Spleen (tissue), 11 donors: ENCODE measurements around the gene ABLIM3. TPM values are rescaled to one million over a fixed set of nuclear protein-coding genes. Genes with fewer than 3 reads are reported as not detected.

Source experiments
- DNase-seq: peaks from one replicate; pipeline ENCODE4 v3.0.0-alpha.2; 2020
- H3K27ac ChIP-seq, 8 donors: fragments of 200-600 bp; sonication (generic) in 7 of 8; 1 replicate in 4 of 8; 2 replicates in 4 of 8; pipeline versions ENCODE4 v1.5.0 to v1.8.0; 2016 to 2021; ENCODE audit warnings: inconsistent platforms in 4 of 8, mild to moderate bottlenecking in 4 of 8, moderate library complexity in 1 of 8
- H3K27me3 ChIP-seq, 7 donors: fragments of 200-600 bp; sonication (generic) in 6 of 7; replicated peaks in 1 of 7; 1 replicate in 4 of 7; 2 replicates in 3 of 7; pipeline versions ENCODE4 v1.5.0 to v1.8.0; 2016 to 2021; ENCODE audit warnings: inconsistent platforms in 3 of 7, mild to moderate bottlenecking in 1 of 7
- H3K36me3 ChIP-seq, 6 donors: fragments of 200-600 bp; sonication (generic) in 5 of 6; 1 replicate in 4 of 6; 2 replicates in 2 of 6; pipeline versions ENCODE4 v1.5.0 to v1.8.0; 2016 to 2021; ENCODE audit warnings: inconsistent platforms in 2 of 6
- H3K4me1 ChIP-seq, 6 donors: fragments of 200-600 bp; sonication (generic) in 5 of 6; 1 replicate in 3 of 6; 2 replicates in 3 of 6; pipeline versions ENCODE4 v1.5.0 to v1.8.0; 2016 to 2021; ENCODE audit warnings: inconsistent platforms in 3 of 6
- H3K4me3 ChIP-seq, 8 donors: fragments of 200-600 bp; sonication (generic) in 7 of 8; 1 replicate in 4 of 8; 2 replicates in 4 of 8; pipeline versions ENCODE4 v1.5.0 to v1.8.0; 2016 to 2021; ENCODE audit warnings: inconsistent platforms in 4 of 8, mild to moderate bottlenecking in 4 of 8, moderate library complexity in 2 of 8
- H3K9me3 ChIP-seq, 8 donors: fragments of 200-600 bp; sonication (generic) in 7 of 8; 1 replicate in 4 of 8; 2 replicates in 4 of 8; pipeline versions ENCODE4 v1.5.0 to v1.8.0; 2016 to 2021; ENCODE audit warnings: inconsistent platforms in 4 of 8
- POLR2A ChIP-seq, 3 donors: fragments of 450-650 bp; IDR thresholded peaks; one replicate each; pipeline ENCODE4 v1.5.1; 2017; ENCODE audit warnings: antibody characterized with exemption in 3 of 3, mild to moderate bottlenecking in 1 of 3
- POLR2AphosphoS5 ChIP-seq, 3 donors: sonication (generic); formaldehyde crosslinking; IDR thresholded peaks; one replicate each; pipeline ENCODE4 v1.5.1; 2017; ENCODE audit warnings: antibody characterized with exemption in 3 of 3
- WGBS, 5 donors: extraction: QIAGEN DNeasy Blood & Tissue Kit in 3 of 5; methylation state at CpG; one replicate each; pipeline versions ENCODE4 v1.1.5 to v1.1.7; 2013 to 2018; 5-methylcytosine and 5-hydroxymethylcytosine counted together
- intact Hi-C: fragments of 100-400 bp; cut with DNase I; formaldehyde crosslinking; loops from one replicate; pipeline ENCODE4 v1.15.0; 2023; ENCODE audit warnings: low total_unique reads
- polyA plus RNA-seq, 3 donors: library from polyadenylated mRNA; stranded (reverse); fragments of 200-250 nt; gene quantifications; one replicate each; pipeline ENCODE4 v1.2.1, GENCODE V29; 2013
- total RNA-seq, 7 donors: library from RNA; depleted of rRNA in 3 of 7; stranded (reverse); fragments of >200 nt in 3 of 7; fragmentation: NEBNext Ultra II Directional in 4 of 7; extraction: Animal tissue kit (Norgen Biotek cat#: 25700) in 4 of 7; gene quantifications; one replicate each; pipeline versions ENCODE4 v1.1.0 to v1.2.1, GENCODE V29; 2016 to 2021
- TF ChIP-seq, protein P1 (sequence below), 11 experiments: fragments of 200-600 bp in 7 of 11; fragments of 450-650 bp in 4 of 11; sonication (generic) in 4 of 11; IDR thresholded peaks in 8 of 11; conservative IDR thresholded peaks in 3 of 11; 1 replicate in 7 of 11; 2 replicates in 4 of 11; pipeline versions ENCODE4 v1.4.0 to v1.8.0; 2016 to 2021; ENCODE audit warnings: antibody characterized with exemption in 11 of 11, inconsistent platforms in 4 of 11, mild to moderate bottlenecking in 1 of 11
- donor health status: healthy with polysubstance abuse.
- donor health status: DM: no; HTN: no; CAD: no; lungs with moderate emphysema.
- donor health status: DM: no; HTN: no; CAD: no.
- donor health status: Bipolar disorder and iron deficiency.
- donor health status: healthy.
- donor health status: DM: no; HTN: no; CAD: no.
- donor health status: DM: yes; HTN: yes; CAD: no.

Gene ABLIM3
- total and polyA plus RNA-seq, 10 donors, result 3.3 to 32.9 (median 13.6) TPM

- Histone ChIP-seq H3K27ac (peak overlapping the region in 1 of 8 donors; percentile 10), H3K4me3 (no peak overlapping the region), H3K9me3 (no peaks in the 10 kb centered on the region), H3K4me1 (peaks cover 4 to 47% (median 25%) of the 10 kb centered on the region in 6 donors), H3K27me3 (peaks cover 0 to 20% (median 0%) of the 10 kb centered on the region in 7 donors), H3K36me3 (no peaks in the 10 kb centered on the region)
- WGBS, 5 donors, result 72 to 87% (median 79%) methylated on average over 2 of the region's 2 CpGs
- intact Hi-C loops, result no loop called here
- DNase-seq, result no peak
- TF ChIP-seq POLR2AphosphoS5 (IDR thresholded peaks at IDR 0.05) (peak in 1 of 3 donors; percentile 25), POLR2A (IDR thresholded peaks at IDR 0.05) (no peak)
- TF ChIP-seq, protein P1, sequence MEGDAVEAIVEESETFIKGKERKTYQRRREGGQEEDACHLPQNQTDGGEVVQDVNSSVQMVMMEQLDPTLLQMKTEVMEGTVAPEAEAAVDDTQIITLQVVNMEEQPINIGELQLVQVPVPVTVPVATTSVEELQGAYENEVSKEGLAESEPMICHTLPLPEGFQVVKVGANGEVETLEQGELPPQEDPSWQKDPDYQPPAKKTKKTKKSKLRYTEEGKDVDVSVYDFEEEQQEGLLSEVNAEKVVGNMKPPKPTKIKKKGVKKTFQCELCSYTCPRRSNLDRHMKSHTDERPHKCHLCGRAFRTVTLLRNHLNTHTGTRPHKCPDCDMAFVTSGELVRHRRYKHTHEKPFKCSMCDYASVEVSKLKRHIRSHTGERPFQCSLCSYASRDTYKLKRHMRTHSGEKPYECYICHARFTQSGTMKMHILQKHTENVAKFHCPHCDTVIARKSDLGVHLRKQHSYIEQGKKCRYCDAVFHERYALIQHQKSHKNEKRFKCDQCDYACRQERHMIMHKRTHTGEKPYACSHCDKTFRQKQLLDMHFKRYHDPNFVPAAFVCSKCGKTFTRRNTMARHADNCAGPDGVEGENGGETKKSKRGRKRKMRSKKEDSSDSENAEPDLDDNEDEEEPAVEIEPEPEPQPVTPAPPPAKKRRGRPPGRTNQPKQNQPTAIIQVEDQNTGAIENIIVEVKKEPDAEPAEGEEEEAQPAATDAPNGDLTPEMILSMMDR (IDR thresholded peaks at IDR 0.05 in 8 of 11, conservative IDR thresholded peaks at IDR 0.05 in 3 of 11), result no peak
These were observed 11.0 kb downstream of the ABLIM3 start for GRCh38 chr5:149152317-149152746.

DNA sequence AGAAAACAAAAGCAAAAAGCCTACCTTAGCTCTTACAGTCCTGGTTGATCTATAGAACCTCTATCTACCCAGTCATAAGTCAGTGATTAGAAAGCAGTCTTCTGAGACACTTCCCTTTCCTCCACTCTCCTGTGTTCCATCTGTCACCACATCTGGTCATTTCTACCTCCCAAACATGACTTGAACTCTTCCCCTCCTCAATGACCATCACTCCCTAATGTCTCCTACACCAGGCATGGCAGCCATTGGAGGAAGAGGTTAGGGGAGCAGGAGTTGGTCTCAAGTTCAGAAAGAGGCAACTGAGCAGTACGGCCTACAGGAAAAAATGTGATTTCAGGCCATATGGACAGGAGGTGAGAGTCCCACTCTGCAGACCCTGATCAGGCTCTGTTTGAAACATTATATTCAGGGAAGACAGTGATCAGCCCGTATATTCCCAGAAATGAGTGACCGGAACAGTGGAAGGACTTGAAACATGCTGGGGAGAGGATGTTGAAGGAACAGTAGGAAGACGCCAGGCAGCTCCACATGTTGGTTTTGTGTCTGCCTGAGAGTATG, 12.0 kb downstream of the ABLIM3 start:
- Histone ChIP-seq H3K4me1 (peaks cover 4 to 47% (median 25%) of the 10 kb centered on the region in 6 donors), H3K36me3 (no peaks in the 10 kb centered on the region), H3K4me3 (no peak overlapping the region), H3K9me3 (no peaks in the 10 kb centered on the region), H3K27me3 (peaks cover 0 to 20% (median 0%) of the 10 kb centered on the region in 7 donors), H3K27ac (peak overlapping the region in 1 of 8 donors; percentile 8)
- DNase-seq, result no peak
- WGBS, 5 donors, result 84 to 96% (median 90%) methylated on average over 4 of the region's 4 CpGs
- TF ChIP-seq POLR2AphosphoS5 (IDR thresholded peaks at IDR 0.05) (no peak), POLR2A (IDR thresholded peaks at IDR 0.05) (no peak)
- TF ChIP-seq, protein P1 (IDR thresholded peaks at IDR 0.05 in 8 of 11, conservative IDR thresholded peaks at IDR 0.05 in 3 of 11), result no peak
- intact Hi-C loops, result no loop called here

GRCh38 chr5:149153751-149154610, 12.7 kb downstream of the ABLIM3 start:
- Histone ChIP-seq H3K36me3 (no peaks in the 10 kb centered on the region), H3K27me3 (peaks cover 0 to 15% (median 0%) of the 10 kb centered on the region in 7 donors), H3K4me3 (no peak overlapping the region), H3K27ac (peak overlapping the region in 1 of 8 donors; percentile 8), H3K4me1 (peaks cover 4 to 47% (median 25%) of the 10 kb centered on the region in 6 donors), H3K9me3 (no peaks in the 10 kb centered on the region)
- no peak for DNase-seq
- 57 to 80% (median 72%) methylated on average over 8 of the region's 8 CpGs for WGBS, 5 donors
- intact Hi-C loops, result no loop called here
- TF ChIP-seq POLR2A (IDR thresholded peaks at IDR 0.05), result no peak
- TF ChIP-seq POLR2AphosphoS5 (IDR thresholded peaks at IDR 0.05), result no peak
- TF ChIP-seq, protein P1 (IDR thresholded peaks at IDR 0.05 in 8 of 11, conservative IDR thresholded peaks at IDR 0.05 in 3 of 11), result no peak

DNA sequence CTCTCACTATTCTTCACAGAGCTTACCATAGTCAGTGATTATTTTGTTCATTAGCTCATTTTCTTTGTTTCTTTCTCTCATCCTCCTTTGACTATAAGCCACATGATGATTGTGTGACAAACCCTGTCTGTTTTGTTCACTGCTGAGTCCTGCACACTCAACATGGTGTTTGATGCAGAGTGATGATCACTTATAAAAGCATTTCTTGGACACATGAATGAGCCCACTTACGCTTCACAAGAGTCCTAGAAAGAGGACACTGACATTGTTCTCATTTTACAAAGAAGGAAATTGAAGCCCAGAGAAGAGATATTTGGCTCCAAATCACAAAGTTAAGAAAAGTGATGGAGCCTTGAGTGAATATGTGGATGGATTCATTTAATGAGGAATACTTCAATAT, 13.4 kb downstream of the ABLIM3 start:
- Histone ChIP-seq H3K27me3 (peaks cover 0 to 9% (median 0%) of the 10 kb centered on the region in 7 donors), H3K36me3 (no peaks in the 10 kb centered on the region), H3K4me1 (peaks cover 4 to 45% (median 25%) of the 10 kb centered on the region in 6 donors), H3K9me3 (no peaks in the 10 kb centered on the region), H3K27ac (no peak overlapping the region), H3K4me3 (no peak overlapping the region)
- DNase-seq, result no peak
- intact Hi-C loops, result no loop called here
- TF ChIP-seq, protein P1 (IDR thresholded peaks at IDR 0.05 in 8 of 11, conservative IDR thresholded peaks at IDR 0.05 in 3 of 11), result no peak
- TF ChIP-seq POLR2AphosphoS5 (IDR thresholded peaks at IDR 0.05), result no peak
- TF ChIP-seq POLR2A (IDR thresholded peaks at IDR 0.05), result no peak
- WGBS, 5 donors, result 76 to 95% (median 87%) methylated on average over 1 of the region's 1 CpG
